Muscle layer of colon (tissue), 2 donors: Measurements from ENCODE around the gene SRRD.
"Not testable (repeated sequence)": the region's sequence is repeated elsewhere in the genome, so short reads cannot be mapped to it uniquely, and the experiment has no call there.

ENCODE experiments used
- H3K27ac ChIP-seq: one replicate; pipeline ENCODE4 v1.7.0; 2013; ENCODE audit warnings: low read depth, mild to moderate bottlenecking, low read length, moderate library complexity
- H3K27me3 ChIP-seq, 2 donors: one replicate each; pipeline ENCODE4 v1.7.0; 2013; ENCODE audit warnings: low read length in 2 of 2, mild to moderate bottlenecking in 2 of 2; ENCODE audit not compliant: insufficient read depth in 2 of 2, control insufficient read depth in 1 of 2
- H3K36me3 ChIP-seq: one replicate; pipeline ENCODE4 v1.7.0; 2013; ENCODE audit warnings: mild to moderate bottlenecking, low read length; ENCODE audit not compliant: insufficient read depth
- H3K4me1 ChIP-seq: one replicate; pipeline ENCODE4 v1.7.0; 2013; ENCODE audit warnings: mild to moderate bottlenecking, low read length; ENCODE audit not compliant: insufficient read depth
- H3K4me3 ChIP-seq, 2 donors: one replicate each; pipeline ENCODE4 v1.7.0; 2013; ENCODE audit warnings: low read length in 2 of 2, low read depth in 1 of 2, mild to moderate bottlenecking in 1 of 2, moderate library complexity in 1 of 2
- H3K9ac ChIP-seq: one replicate; pipeline ENCODE4 v1.7.0; 2013; ENCODE audit warnings: low read length
- H3K9me3 ChIP-seq: one replicate; pipeline ENCODE4 v1.7.0; 2013; ENCODE audit warnings: mild to moderate bottlenecking, low read length
- donor health status: abdominal sarcoma.
- donor health status: Adenocarcinoma of cecum.

Gene SRRD

GRCh38 chr22:26527574-26528465 is 44.1 kb downstream of the SRRD start:
- Histone ChIP-seq H3K36me3 (peaks cover 4% of the 10 kb centered on the region), H3K9ac (no peak overlapping the region), H3K27ac (no peak overlapping the region), H3K9me3 (no peaks in the 10 kb centered on the region), H3K4me3 (no peak overlapping the region), H3K27me3 (no peaks in the 10 kb centered on the region), H3K4me1 (no peaks in the 10 kb centered on the region)

- H3K4me3 ChIP-seq, H3K27ac ChIP-seq: not testable (repeated sequence)
Observed at GRCh38 chr22:26528518-26528917, 44.8 kb downstream of the SRRD start.

GRCh38 chr22:26529345-26529744 is 45.7 kb downstream of the SRRD start:
- peaks cover 4% of the 10 kb centered on the region for H3K36me3 ChIP-seq
- H3K27me3 ChIP-seq = no peaks in the 10 kb centered on the region
- H3K4me1 ChIP-seq = no peaks in the 10 kb centered on the region
- H3K9me3 ChIP-seq = no peaks in the 10 kb centered on the region
- H3K4me3 ChIP-seq = no peak overlapping the region
- no peak overlapping the region for H3K27ac ChIP-seq
- no peak overlapping the region for H3K9ac ChIP-seq

More at GRCh38 chr22:26528518-26528917, 44.8 kb downstream of the SRRD start:
- not testable (repeated sequence) for H3K27me3 ChIP-seq, H3K4me1 ChIP-seq, H3K9ac ChIP-seq, H3K36me3 ChIP-seq, H3K9me3 ChIP-seq

- Histone ChIP-seq H3K9ac (no peak overlapping the region), H3K27ac (no peak overlapping the region), H3K27me3 (no peaks in the 10 kb centered on the region), H3K9me3 (no peaks in the 10 kb centered on the region), H3K36me3 (peaks cover 4% of the 10 kb centered on the region), H3K4me3 (no peak overlapping the region), H3K4me1 (no peaks in the 10 kb centered on the region)
Observed at GRCh38 chr22:26534171-26534855, 50.6 kb downstream of the SRRD start.

- Histone ChIP-seq H3K9ac (no peak overlapping the region), H3K36me3 (peaks cover 4% of the 10 kb centered on the region), H3K9me3 (no peaks in the 10 kb centered on the region), H3K27ac (no peak overlapping the region), H3K27me3 (no peaks in the 10 kb centered on the region), H3K4me3 (no peak overlapping the region), H3K4me1 (no peaks in the 10 kb centered on the region)
Observed at GRCh38 chr22:26534874-26535602, 51.4 kb downstream of the SRRD start.

- Histone ChIP-seq H3K27ac (no peak overlapping the region), H3K4me3 (no peak overlapping the region), H3K27me3 (no peaks in the 10 kb centered on the region), H3K4me1 (no peaks in the 10 kb centered on the region), H3K9ac (no peak overlapping the region), H3K9me3 (no peaks in the 10 kb centered on the region), H3K36me3 (peaks cover 4% of the 10 kb centered on the region)
Observed at GRCh38 chr22:26535603-26535908, 51.9 kb downstream of the SRRD start.

GRCh38 chr22:26536056-26536761 is 52.5 kb downstream of the SRRD start:
- Histone ChIP-seq H3K4me3 (no peak overlapping the region), H3K27me3 (no peaks in the 10 kb centered on the region), H3K36me3 (peaks cover 4% of the 10 kb centered on the region), H3K4me1 (no peaks in the 10 kb centered on the region), H3K27ac (no peak overlapping the region), H3K9me3 (no peaks in the 10 kb centered on the region), H3K9ac (no peak overlapping the region)

GRCh38 chr22:26536762-26537134 is 53.1 kb downstream of the SRRD start:
- no peak overlapping the region for H3K4me3 ChIP-seq
- H3K36me3 ChIP-seq = peaks cover 4% of the 10 kb centered on the region
- H3K9ac ChIP-seq = no peak overlapping the region
- H3K27ac ChIP-seq = no peak overlapping the region
- H3K4me1 ChIP-seq = no peaks in the 10 kb centered on the region
- no peaks in the 10 kb centered on the region for H3K27me3 ChIP-seq
- H3K9me3 ChIP-seq = no peaks in the 10 kb centered on the region

- H3K4me1 ChIP-seq = no peaks in the 10 kb centered on the region
- no peak overlapping the region for H3K9ac ChIP-seq
- H3K9me3 ChIP-seq = no peaks in the 10 kb centered on the region
- H3K27ac ChIP-seq = no peak overlapping the region
- no peaks in the 10 kb centered on the region for H3K36me3 ChIP-seq
- no peak overlapping the region for H3K4me3 ChIP-seq
- H3K27me3 ChIP-seq = no peaks in the 10 kb centered on the region
Observed at GRCh38 chr22:26540119-26540518, 56.4 kb downstream of the SRRD start.

GRCh38 chr22:26541167-26541819 is 57.6 kb downstream of the SRRD start:
- no peaks in the 10 kb centered on the region for H3K9me3 ChIP-seq
- no peaks in the 10 kb centered on the region for H3K27me3 ChIP-seq
- no peak overlapping the region for H3K4me3 ChIP-seq
- no peaks in the 10 kb centered on the region for H3K36me3 ChIP-seq
- no peak overlapping the region for H3K9ac ChIP-seq
- H3K27ac ChIP-seq = no peak overlapping the region
- no peaks in the 10 kb centered on the region for H3K4me1 ChIP-seq

GRCh38 chr22:26542831-26543230 is 59.2 kb downstream of the SRRD start:
- Histone ChIP-seq H3K9me3 (no peaks in the 10 kb centered on the region), H3K4me3 (no peak overlapping the region), H3K4me1 (no peaks in the 10 kb centered on the region), H3K27ac (no peak overlapping the region), H3K9ac (no peak overlapping the region), H3K27me3 (no peaks in the 10 kb centered on the region), H3K36me3 (no peaks in the 10 kb centered on the region)
